GM12872 (cell line): ENCODE results near the gene EMC10.
A peak's percentile ranks its signal among the peaks of the same experiment; 100 is the strongest.

Experiments
- CTCF ChIP-seq: IDR thresholded peaks from 3 replicates; pipeline ENCODE4 v1.5.1; 2011; ENCODE audit warnings: low read depth, mild to moderate bottlenecking, low read length, moderate library complexity; ENCODE audit not compliant: insufficient read depth

Gene EMC10

GRCh38 chr19:50457300-50457699 is 19.0 kb upstream of the EMC10 start:
- no peak for TF ChIP-seq CTCF

GRCh38 chr19:50458396-50459066 is 17.8 kb upstream of the EMC10 start:
- TF ChIP-seq CTCF = no peak

- no peak for TF ChIP-seq CTCF
These were observed 17.2 kb upstream of the EMC10 start for GRCh38 chr19:50459067-50459456.

GRCh38 chr19:50459638-50460037 is 16.7 kb upstream of the EMC10 start:
- TF ChIP-seq CTCF = no peak

- TF ChIP-seq CTCF = peak; percentile 65
These were observed 16.0 kb upstream of the EMC10 start for GRCh38 chr19:50460161-50460765.

GRCh38 chr19:50461066-50461875 is 15.0 kb upstream of the EMC10 start:
- peak; percentile 92 for TF ChIP-seq CTCF

GRCh38 chr19:50462970-50463369 is 13.3 kb upstream of the EMC10 start:
- TF ChIP-seq CTCF = no peak
